ENCODE measurements around the gene C1QTNF12.

The C1QTNF12 gene

GRCh38 chr1:1239614-1240347, 6.7 kb downstream of the C1QTNF12 start:
- DNase-seq: no peak

- no peak for DNase-seq
Measured at GRCh38 chr1:1239227-1239613, 7.3 kb downstream of the C1QTNF12 start.

GRCh38 chr1:1238702-1239178, 7.8 kb downstream of the C1QTNF12 start:
- no peak for DNase-seq

GRCh38 chr1:1237874-1238701, 8.4 kb downstream of the C1QTNF12 start:
- DNase-seq: no peak

GRCh38 chr1:1236945-1237873, 9.3 kb downstream of the C1QTNF12 start:
- no peak for DNase-seq

GRCh38 chr1:1236176-1236763, 10.3 kb downstream of the C1QTNF12 start:
- DNase-seq: no peak

GRCh38 chr1:1235016-1235744, 11.3 kb downstream of the C1QTNF12 start:
- no peak for DNase-seq

- no peak for DNase-seq
Measured at GRCh38 chr1:1234180-1234808, 12.2 kb downstream of the C1QTNF12 start.

- DNase-seq: no peak
Measured at GRCh38 chr1:1233567-1233892, 13.0 kb downstream of the C1QTNF12 start.

GRCh38 chr1:1232796-1233566, 13.5 kb downstream of the C1QTNF12 start:
- no peak for DNase-seq

- no peak for DNase-seq
Measured at GRCh38 chr1:1232208-1232795, 14.2 kb downstream of the C1QTNF12 start, which contains the start of gene B3GALT6. Gene B3GALT6, plus strand, starts transcription at chr1:1232237. Its CDS starts 42 bp downstream, at chr1:1232279.

GRCh38 chr1:1231400-1232207, 14.9 kb downstream of the C1QTNF12 start, which contains the start of gene SDF4:
Gene SDF4, minus strand, starts transcription at chr1:1232001. Its CDS starts 3,229 bp downstream, at chr1:1228772.
- DNase-seq: peak; percentile 24

GRCh38 chr1:1230656-1231399, 15.7 kb downstream of the C1QTNF12 start:
- no peak for DNase-seq

GRCh38 chr1:1229770-1230169, 16.8 kb downstream of the C1QTNF12 start:
- DNase-seq: no peak

- DNase-seq: no peak
Measured at GRCh38 chr1:1228596-1229321, 17.8 kb downstream of the C1QTNF12 start.

- no peak for DNase-seq
Measured at GRCh38 chr1:1228187-1228586, 18.3 kb downstream of the C1QTNF12 start.

GRCh38 chr1:1227386-1227785, 19.1 kb downstream of the C1QTNF12 start:
- no peak for DNase-seq

Measured in NCI-H2029 treated with DMSO at 0.1 percent for 48 hours (cell line).